SK-N-SH (cell line): Measurements from ENCODE around the gene APOM. TPM values are rescaled to one million over a fixed set of nuclear protein-coding genes. Genes with fewer than 3 reads are reported as not detected.

Source experiments
- CTCF ChIA-PET: fragments of 300-600, 350-600 bp; formaldehyde crosslinking; extraction: SDS; loops from one replicate; lab custom pipeline; 2021; lab: Yijun Ruan, JAX
- POLR2A ChIA-PET: fragments of 350-600 bp; sonication (Branson Sonifier 250); formaldehyde crosslinking; extraction: SDS; loops from one replicate; lab custom pipeline; 2020; ENCODE audit warnings: antibody characterized with exemption, inconsistent platforms; lab: Yijun Ruan, JAX
- DNase-seq: peaks from one replicate; pipeline ENCODE4 v3.0.0; 2012
- H2AFZ ChIP-seq: fragments of 200-600 bp; sonication (generic); 2 replicates; pipeline ENCODE4 v1.8.1; 2016; ENCODE audit warnings: antibody characterized with exemption, mild to moderate bottlenecking, low read depth
- H3F3A ChIP-seq: fragments of 200-600 bp; sonication (generic); replicated peaks from 2 replicates; pipeline ENCODE3; 2016; ENCODE audit warnings: antibody characterized with exemption, mild to moderate bottlenecking; ENCODE audit not compliant: insufficient read depth
- H3K27ac ChIP-seq, 2 experiments: fragments of 200-500 bp in 1 of 2; fragments of 200-600 bp in 1 of 2; sonication (Bioruptor generic) in 1 of 2; sonication (generic), shearing (Covaris generic) in 1 of 2; 2 replicates each; pipeline versions ENCODE4 v1.5.1 to v1.6.1; 2014 to 2016; ENCODE audit warnings: low read depth in 2 of 2, inconsistent platforms in 1 of 2, low read length in 1 of 2, mild to moderate bottlenecking in 1 of 2, mixed read lengths in 1 of 2
- H3K27me3 ChIP-seq: fragments of 200-600 bp; sonication (generic), shearing (Covaris generic); 2 replicates; pipeline ENCODE4 v1.6.1; 2016; ENCODE audit warnings: mixed run types; ENCODE audit not compliant: insufficient read depth
- H3K36me3 ChIP-seq, 2 experiments: fragments of 200-500 bp in 1 of 2; fragments of 200-600 bp in 1 of 2; sonication (Bioruptor generic) in 1 of 2; sonication (generic) in 1 of 2; replicated peaks in 1 of 2; 2 replicates each; pipeline versions ENCODE3 to v1.5.1; 2014 to 2016; ENCODE audit warnings: low read length in 1 of 2, mild to moderate bottlenecking in 1 of 2; ENCODE audit not compliant: insufficient read depth in 2 of 2, control insufficient read depth in 1 of 2
- H3K4me1 ChIP-seq, 2 experiments: fragments of 200-500 bp in 1 of 2; fragments of 200-600 bp in 1 of 2; sonication (Bioruptor generic) in 1 of 2; sonication (generic), shearing (Covaris generic) in 1 of 2; 2 replicates each; pipeline versions ENCODE4 v1.5.1 to v1.6.1; 2014 to 2016; ENCODE audit warnings: low read depth in 1 of 2, low read length in 1 of 2, mixed run types in 1 of 2; ENCODE audit not compliant: insufficient read depth in 2 of 2, control insufficient read depth in 1 of 2
- H3K4me2 ChIP-seq: fragments of 200-600 bp; sonication (generic), shearing (Covaris generic); 2 replicates; pipeline ENCODE4 v1.6.1; 2017; ENCODE audit warnings: mixed run types
- H3K4me3 ChIP-seq, 2 experiments: fragments of 200-500 bp in 1 of 2; fragments of 200-600 bp in 1 of 2; sonication (Bioruptor generic) in 1 of 2; sonication (generic), shearing (Covaris generic) in 1 of 2; 2 replicates each; pipeline versions ENCODE4 v1.5.1 to v1.8.1; 2014 to 2016; ENCODE audit warnings: low read depth in 2 of 2, inconsistent platforms in 1 of 2, low read length in 1 of 2, mild to moderate bottlenecking in 1 of 2, mixed read lengths in 1 of 2, moderate library complexity in 1 of 2
- H3K79me2 ChIP-seq: fragments of 200-600 bp; sonication (generic); 2 replicates; pipeline ENCODE4 v1.8.1; 2017; ENCODE audit warnings: mild to moderate bottlenecking; ENCODE audit not compliant: insufficient read depth
- H3K9ac ChIP-seq: fragments of 200-600 bp; sonication (generic); 2 replicates; pipeline ENCODE4 v1.6.1; 2017; ENCODE audit warnings: mixed run types
- H3K9me2 ChIP-seq: fragments of 200-600 bp; sonication (generic); 2 replicates; pipeline ENCODE4 v1.6.1; 2017; ENCODE audit warnings: mixed run types
- H3K9me3 ChIP-seq: fragments of 200-600 bp; sonication (generic); 2 replicates; pipeline ENCODE4 v1.6.1; 2017; ENCODE audit warnings: mixed run types, mild to moderate bottlenecking, moderate library complexity
- H4K20me1 ChIP-seq: fragments of 200-600 bp; sonication (generic); 2 replicates; pipeline ENCODE4 v1.6.1; 2017; ENCODE audit warnings: mild to moderate bottlenecking, mixed run types; ENCODE audit not compliant: insufficient read depth
- EZH2phosphoT487 ChIP-seq: fragments of 200-600 bp; sonication (generic); IDR thresholded peaks from 2 replicates; pipeline ENCODE4 v1.6.1; 2017; ENCODE audit warnings: low read depth, mixed run types, mild to moderate bottlenecking, antibody characterized with exemption, moderate library complexity, borderline replicate concordance
- IRF3 ChIP-seq: fragments of 150-350 bp; IDR thresholded peaks from 2 replicates; pipeline ENCODE4 v1.6.1; 2016; ENCODE audit warnings: mild to moderate bottlenecking, low read depth, low read length
- MAX ChIP-seq: IDR thresholded peaks from 2 replicates; pipeline ENCODE4 v1.4.0; 2012; ENCODE audit warnings: low read depth
- MXI1 ChIP-seq: IDR thresholded peaks from 2 replicates; pipeline ENCODE4 v1.6.1; 2012; ENCODE audit warnings: mild to moderate bottlenecking, low read depth, low read length, improper control_type of control experiment
- NFIC ChIP-seq: IDR thresholded peaks from 2 replicates; pipeline ENCODE4 v1.4.0; 2012; ENCODE audit warnings: borderline replicate concordance
- NRF1 ChIP-seq: IDR thresholded peaks from 2 replicates; pipeline ENCODE4 v1.6.1; 2012; ENCODE audit warnings: low read depth, mild to moderate bottlenecking, low read length
- PBX3 ChIP-seq: IDR thresholded peaks from 2 replicates; pipeline ENCODE4; 2012
- POLR2AphosphoS5 ChIP-seq: IDR thresholded peaks from 2 replicates; pipeline ENCODE4 v1.6.1; 2012; ENCODE audit warnings: low read depth, low read length
- RFX5 ChIP-seq: IDR thresholded peaks from 2 replicates; pipeline ENCODE4 v1.6.1; 2012; ENCODE audit warnings: mild to moderate bottlenecking, improper control_type of control experiment, low read length
- TAF1 ChIP-seq: IDR thresholded peaks from 2 replicates; pipeline ENCODE4 v1.6.1; 2012; ENCODE audit warnings: low read depth, mild to moderate bottlenecking, low read length, moderate library complexity, borderline replicate concordance
- TCF12 ChIP-seq: IDR thresholded peaks from 2 replicates; pipeline ENCODE4 v1.4.0; 2012
- USF1 ChIP-seq: IDR thresholded peaks from 2 replicates; pipeline ENCODE4 v1.4.0; 2012; ENCODE audit warnings: low read depth, borderline replicate concordance
- USF2 ChIP-seq: fragments of 150-350 bp; IDR thresholded peaks from 2 replicates; pipeline ENCODE4 v1.6.1; 2017; ENCODE audit warnings: antibody characterized with exemption, low read length, low read depth, borderline replicate concordance
- YY1 ChIP-seq: IDR thresholded peaks from 2 replicates; pipeline ENCODE4 v1.4.0; 2012; ENCODE audit warnings: low read depth, mild to moderate bottlenecking
- WGBS: methylation state at CpG from one replicate; pipeline ENCODE4 v1.1.6; 2017; ENCODE audit warnings: low lambda C conversion rate; 5-methylcytosine and 5-hydroxymethylcytosine counted together
- polyA plus RNA-seq, 3 experiments: library from polyadenylated mRNA; depleted of rRNA; stranded (reverse); fragments of >200 nt; gene quantifications; 2 replicates each; pipeline ENCODE4 v1.2.3, GENCODE V29; 2012

The APOM gene
- polyA plus RNA-seq, 1 of the 3 experiments (the other 2 are of a cell fraction): 6.8 TPM

GRCh38 chr6:31614075-31614619 is 41.5 kb upstream of the APOM start:
- H3K4me1 ChIP-seq: no peaks in the 10 kb centered on the region; a peak in 1 of 4 replicates
- peaks cover 6% of the 10 kb centered on the region for H3F3A ChIP-seq
- H4K20me1 ChIP-seq: no peaks in the 10 kb centered on the region
- H3K9me2 ChIP-seq: no peaks in the 10 kb centered on the region
- H3K9ac ChIP-seq: no peak overlapping the region
- no peak overlapping the region for H2AFZ ChIP-seq
- no peak overlapping the region for H3K27ac ChIP-seq
- no peak for TF ChIP-seq RFX5
- TF ChIP-seq NFIC: no peak
- TF ChIP-seq EZH2phosphoT487: no peak
- TF ChIP-seq TAF1: no peak
- no peak for TF ChIP-seq USF1
- TF ChIP-seq PBX3: no peak
- TF ChIP-seq IRF3: no peak
- TF ChIP-seq NRF1: no peak
- TF ChIP-seq MAX: no peak
- no peak for TF ChIP-seq USF2
- TF ChIP-seq YY1: no peak
- no peak for TF ChIP-seq MXI1
- no peak for TF ChIP-seq TCF12
- TF ChIP-seq POLR2AphosphoS5: no peak
- H3K79me2 ChIP-seq: no peaks in the 10 kb centered on the region
- CTCF ChIA-PET: interaction anchor here (7.0 kb wide), 1 partner anchor 16 kb away, joined by 35 read pairs; no protein-coding TSS in a partner anchor
- DNase-seq: no peak
- H3K4me2 ChIP-seq: no peak overlapping the region
- POLR2A ChIA-PET: no interaction called here
- no peaks in the 10 kb centered on the region for H3K9me3 ChIP-seq
- no peaks in the 10 kb centered on the region for H3K27me3 ChIP-seq
- WGBS: 83% methylated on average over 7 of the region's 8 CpGs
- no peak overlapping the region for H3K4me3 ChIP-seq
- H3K36me3 ChIP-seq: no peaks in the 10 kb centered on the region
